Mammary epithelial cell (primary cell): Measurements from ENCODE around the gene FAM111B.

Source experiments
- EZH2 ChIP-seq: IDR thresholded peaks from 2 replicates; pipeline ENCODE4 v1.6.1; 2012; ENCODE audit warnings: low read length, inconsistent platforms, borderline replicate concordance
- TF ChIP-seq, protein P1 (sequence below), 2 donors: IDR thresholded peaks in 1 of 2; conservative IDR thresholded peaks in 1 of 2; 2 replicates each; pipeline ENCODE4 v1.5.1; 2011 to 2012; ENCODE audit warnings: inconsistent platforms in 2 of 2, low read length in 2 of 2, mild to moderate bottlenecking in 2 of 2, control low read depth in 1 of 2, low read depth in 1 of 2; ENCODE audit not compliant: insufficient read depth in 1 of 2; ENCODE audit errors: extremely low read depth in 1 of 2

DNA sequence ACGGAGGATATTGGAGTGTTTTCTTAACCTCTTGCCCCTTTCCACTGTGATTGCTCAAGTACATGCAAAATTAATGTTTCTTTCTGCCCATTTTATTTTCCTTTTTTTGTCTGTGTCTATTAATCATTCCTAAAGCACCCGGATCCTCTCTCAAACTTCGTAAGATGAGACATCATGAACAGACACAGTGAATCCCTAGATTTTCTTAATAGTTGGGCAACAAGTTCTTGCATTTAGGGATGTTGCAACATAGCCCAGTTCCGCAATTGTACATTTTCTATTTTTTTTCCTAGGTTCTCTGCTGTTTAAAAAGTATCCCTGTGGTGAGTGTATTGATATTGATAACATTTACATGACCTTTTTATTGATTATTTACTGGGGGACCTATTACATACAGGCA, 38.5 kb downstream of the FAM111B start:
- TF ChIP-seq, protein P1, sequence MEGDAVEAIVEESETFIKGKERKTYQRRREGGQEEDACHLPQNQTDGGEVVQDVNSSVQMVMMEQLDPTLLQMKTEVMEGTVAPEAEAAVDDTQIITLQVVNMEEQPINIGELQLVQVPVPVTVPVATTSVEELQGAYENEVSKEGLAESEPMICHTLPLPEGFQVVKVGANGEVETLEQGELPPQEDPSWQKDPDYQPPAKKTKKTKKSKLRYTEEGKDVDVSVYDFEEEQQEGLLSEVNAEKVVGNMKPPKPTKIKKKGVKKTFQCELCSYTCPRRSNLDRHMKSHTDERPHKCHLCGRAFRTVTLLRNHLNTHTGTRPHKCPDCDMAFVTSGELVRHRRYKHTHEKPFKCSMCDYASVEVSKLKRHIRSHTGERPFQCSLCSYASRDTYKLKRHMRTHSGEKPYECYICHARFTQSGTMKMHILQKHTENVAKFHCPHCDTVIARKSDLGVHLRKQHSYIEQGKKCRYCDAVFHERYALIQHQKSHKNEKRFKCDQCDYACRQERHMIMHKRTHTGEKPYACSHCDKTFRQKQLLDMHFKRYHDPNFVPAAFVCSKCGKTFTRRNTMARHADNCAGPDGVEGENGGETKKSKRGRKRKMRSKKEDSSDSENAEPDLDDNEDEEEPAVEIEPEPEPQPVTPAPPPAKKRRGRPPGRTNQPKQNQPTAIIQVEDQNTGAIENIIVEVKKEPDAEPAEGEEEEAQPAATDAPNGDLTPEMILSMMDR (conservative IDR thresholded peaks at IDR 0.05 in 1 of 2, IDR thresholded peaks at IDR 0.05 in 1 of 2; ENCODE audit: extremely low read depth in 1 of 2, insufficient read depth in 1 of 2, low read depth in 1 of 2, low read length in 2 of 2) = no peak
- TF ChIP-seq EZH2 = no peak
